HG03565 (cell line): Measurements from ENCODE around the gene FEZF2.

ENCODE experiments used
- ATAC-seq: cut with Tn5 transposase; IDR thresholded peaks from one replicate; pipeline ENCODE4 v1.9.1; 2021; ENCODE audit warnings: mild to moderate bottlenecking, moderate library complexity; ENCODE audit not compliant: unreplicated experiment

The FEZF2 gene

GRCh38 chr3:62373714-62374333 is 474 bp upstream of the FEZF2 start:
- ATAC-seq: no peak

DNA sequence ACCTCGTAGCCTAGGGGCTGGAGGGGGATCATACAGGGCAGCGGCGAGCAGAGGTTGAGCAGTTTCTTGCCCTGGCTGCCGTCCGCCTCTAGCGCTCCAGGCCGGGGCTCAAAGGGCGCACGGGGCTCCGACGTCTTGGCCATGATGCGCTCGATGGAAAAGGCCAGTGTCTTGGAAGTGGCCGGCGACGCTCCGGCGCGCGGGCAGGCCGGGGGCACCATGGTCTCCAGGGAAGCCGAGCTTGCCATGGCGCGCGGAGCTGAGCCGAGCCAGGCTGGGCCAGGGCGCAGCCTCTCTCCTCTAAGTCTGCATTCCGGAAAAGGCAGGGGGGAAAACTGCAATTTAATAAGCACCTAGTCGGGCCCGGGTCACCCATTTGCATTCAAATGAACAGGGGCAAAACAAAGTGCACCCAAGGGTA is 719 bp downstream of the FEZF2 start:
- no peak for ATAC-seq

DNA sequence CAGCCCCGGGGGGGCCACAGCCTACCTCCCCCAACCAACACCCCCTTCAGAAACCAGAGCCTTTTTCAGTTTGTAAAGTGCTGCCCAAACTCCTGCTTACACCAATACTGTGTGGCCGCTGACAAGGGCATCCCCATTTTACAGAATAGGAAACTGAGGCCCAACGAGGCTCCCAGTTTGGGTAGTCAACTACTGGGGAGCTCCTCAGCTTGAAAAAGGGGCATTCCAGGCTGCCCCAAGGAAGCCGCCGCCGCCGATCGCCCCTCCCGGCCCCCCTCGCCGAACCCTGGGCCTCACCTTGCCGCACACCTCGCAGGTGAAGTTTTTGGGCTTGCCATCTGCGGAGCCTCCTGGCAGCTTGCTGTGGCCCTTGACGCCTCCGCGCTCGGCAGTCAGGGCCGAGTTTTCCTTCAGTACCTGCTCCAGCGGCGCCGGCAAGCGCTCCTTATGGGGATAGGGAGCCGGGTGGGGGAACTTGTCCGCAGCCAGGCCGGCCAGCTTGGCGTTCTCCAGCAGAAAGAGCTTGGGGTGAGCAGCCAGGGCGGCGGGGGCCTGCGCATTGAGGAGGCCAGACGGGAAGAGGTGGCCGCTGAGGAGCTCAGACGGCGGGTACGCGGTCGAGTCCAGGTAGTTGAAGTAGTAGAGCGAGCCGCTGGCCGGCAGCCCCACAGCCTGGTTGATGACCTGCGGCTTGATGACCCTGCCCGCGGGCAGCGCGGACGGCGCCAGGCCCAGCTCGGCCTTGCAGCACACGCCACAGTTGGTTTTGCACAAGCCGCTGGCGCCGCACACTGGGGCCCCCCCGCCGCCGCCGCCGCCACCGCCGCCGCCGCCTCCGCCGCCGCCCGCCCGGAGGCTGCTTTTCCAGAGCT is 1.4 kb downstream of the FEZF2 start:
- no peak for ATAC-seq

DNA sequence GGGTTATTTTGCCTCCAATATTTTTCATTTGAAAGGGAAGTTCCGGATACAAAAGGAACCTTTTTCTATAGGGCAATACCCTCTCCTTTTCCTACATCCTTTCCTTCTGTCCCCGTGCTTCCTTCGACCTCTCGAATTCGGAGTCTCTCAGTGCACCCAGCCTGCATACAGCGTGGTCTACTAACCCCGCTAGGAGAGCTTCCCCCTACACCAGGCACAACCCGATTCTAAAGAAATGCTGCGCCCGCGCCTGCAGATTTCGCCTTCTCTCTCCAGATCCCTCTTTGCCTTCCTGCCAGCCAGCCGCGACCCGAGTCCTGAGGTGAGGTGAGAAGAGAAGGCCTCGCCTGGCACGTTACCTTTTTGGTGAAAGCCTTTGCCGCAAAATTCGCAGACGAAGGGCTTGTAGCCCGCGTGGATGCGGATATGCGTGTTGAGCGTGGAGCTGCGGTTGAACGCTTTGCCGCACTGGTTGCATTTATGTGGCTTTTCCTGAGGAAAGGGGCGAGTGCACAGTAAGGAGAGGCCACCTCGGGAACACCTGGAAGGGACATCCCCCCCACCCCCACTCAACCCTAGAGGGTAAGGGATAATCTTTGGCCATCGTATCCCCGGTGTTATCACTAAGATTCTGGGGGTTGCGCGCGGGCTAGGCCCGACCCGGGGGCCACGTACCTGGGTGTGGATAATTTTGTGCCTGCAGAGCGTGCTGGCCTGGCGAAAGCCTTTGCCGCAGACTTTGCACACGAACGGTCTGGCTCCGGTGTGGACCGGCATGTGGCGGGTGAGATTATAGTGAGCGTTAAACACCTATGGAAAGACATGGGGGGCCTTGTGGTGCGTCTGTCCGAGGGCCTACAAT is 2.3 kb downstream of the FEZF2 start:
- no peak for ATAC-seq

- ATAC-seq: no peak
These were observed 3.1 kb downstream of the FEZF2 start for GRCh38 chr3:62370112-62370857.

DNA sequence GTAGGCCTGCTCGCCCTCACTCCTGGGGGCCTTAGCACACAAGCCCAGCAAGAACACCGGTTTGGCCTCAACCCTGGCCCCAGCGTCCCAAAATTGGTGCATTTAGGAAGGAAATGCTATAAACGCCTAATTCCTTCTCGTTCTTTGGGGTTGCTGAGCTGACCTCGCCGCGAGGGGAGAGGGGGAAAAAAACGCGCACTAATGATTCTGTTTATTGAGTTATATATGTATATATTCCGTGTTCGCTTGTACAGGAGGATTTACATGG is 3.9 kb downstream of the FEZF2 start:
- no peak for ATAC-seq

- no peak for ATAC-seq
These were observed 4.5 kb downstream of the FEZF2 start for GRCh38 chr3:62368705-62369475.

DNA sequence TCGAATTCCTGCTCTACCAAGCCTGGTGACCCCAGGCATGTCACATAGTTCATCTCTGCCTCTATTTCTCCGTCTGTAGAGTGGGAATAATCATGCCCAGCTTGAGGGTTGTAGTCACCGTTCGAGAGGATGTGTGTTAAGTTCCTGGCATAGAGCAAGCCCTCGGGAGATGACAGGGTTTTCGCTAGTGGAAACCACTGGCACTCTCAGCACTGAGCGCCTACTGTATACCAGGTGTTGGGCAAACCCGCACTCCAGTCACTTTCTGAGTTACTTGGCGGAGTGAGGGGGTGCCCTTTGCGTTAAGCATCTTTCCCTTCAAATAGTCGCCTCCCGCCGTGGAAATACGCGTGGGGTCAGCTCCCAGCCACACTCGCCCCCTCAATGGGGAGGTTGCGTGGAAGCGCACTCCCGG is 5.1 kb downstream of the FEZF2 start:
- no peak for ATAC-seq

DNA sequence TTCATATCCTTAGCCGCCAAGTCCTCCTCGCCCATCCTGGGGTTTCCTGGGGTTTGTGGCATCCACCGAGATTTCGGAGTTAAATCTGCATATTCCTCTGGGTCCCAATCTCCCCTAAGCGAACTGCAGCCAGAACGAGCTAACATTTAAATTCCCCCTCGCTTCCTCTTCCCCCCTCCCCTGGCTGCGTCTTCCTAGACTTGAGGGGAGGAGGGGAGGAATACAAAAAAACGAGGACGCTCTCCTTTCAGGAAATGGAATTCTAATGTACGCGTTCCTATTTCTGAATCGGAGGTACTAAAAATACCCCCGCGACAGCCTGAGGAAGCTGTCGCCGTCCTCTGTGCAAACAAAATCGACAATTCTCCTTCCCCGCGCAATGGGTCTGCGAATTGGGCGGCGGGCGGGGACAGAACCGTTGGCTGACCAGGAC is 5.6 kb downstream of the FEZF2 start:
- ATAC-seq: no peak

DNA sequence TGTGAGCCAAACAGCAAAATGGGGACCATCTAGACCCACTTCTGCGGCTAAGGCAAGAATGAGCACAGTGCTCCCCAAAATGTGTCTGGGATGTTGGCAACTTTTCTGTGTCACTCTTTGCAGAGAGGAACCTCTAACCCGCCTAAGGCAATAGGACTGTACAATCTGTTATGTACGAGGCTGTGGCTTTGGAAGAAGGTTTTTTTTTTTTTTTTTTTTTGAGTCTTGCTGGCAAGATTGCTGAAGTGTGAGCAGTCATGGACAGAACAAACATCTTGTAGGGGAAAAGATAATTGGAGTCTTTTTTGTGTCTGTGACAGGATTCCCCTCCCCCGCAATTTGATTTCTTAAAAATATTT is 7.2 kb downstream of the FEZF2 start:
- no peak for ATAC-seq

GRCh38 chr3:62365391-62366125 is 7.8 kb downstream of the FEZF2 start:
- ATAC-seq: no peak

DNA sequence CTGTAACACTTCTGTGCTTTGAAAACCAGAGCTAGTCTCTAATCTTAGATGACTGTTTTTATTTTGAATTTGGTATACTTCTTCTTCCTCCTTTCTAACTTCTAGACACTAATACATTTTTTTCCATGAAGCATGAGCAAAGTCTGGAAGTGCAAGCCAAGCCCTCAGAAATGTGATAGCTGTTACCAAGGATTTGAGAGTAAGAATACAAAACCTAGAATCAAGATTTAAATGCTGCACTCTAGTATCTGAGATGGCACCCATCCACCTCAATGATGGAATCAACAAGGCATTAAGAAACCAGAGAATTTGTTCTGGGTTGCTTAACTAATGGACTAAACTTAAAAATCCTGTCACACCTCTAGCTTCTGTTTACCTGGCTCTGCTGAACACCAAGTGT is 9.2 kb downstream of the FEZF2 start:
- ATAC-seq: no peak

GRCh38 chr3:62363275-62363674 is 10.1 kb downstream of the FEZF2 start:
- no peak for ATAC-seq

GRCh38 chr3:62361824-62362223 is 11.5 kb downstream of the FEZF2 start:
- ATAC-seq: no peak

- peak; percentile 65 for ATAC-seq
These were observed 12.1 kb downstream of the FEZF2 start for GRCh38 chr3:62361261-62361660.

- no peak for ATAC-seq
These were observed 13.8 kb downstream of the FEZF2 start for GRCh38 chr3:62359531-62359930.

DNA sequence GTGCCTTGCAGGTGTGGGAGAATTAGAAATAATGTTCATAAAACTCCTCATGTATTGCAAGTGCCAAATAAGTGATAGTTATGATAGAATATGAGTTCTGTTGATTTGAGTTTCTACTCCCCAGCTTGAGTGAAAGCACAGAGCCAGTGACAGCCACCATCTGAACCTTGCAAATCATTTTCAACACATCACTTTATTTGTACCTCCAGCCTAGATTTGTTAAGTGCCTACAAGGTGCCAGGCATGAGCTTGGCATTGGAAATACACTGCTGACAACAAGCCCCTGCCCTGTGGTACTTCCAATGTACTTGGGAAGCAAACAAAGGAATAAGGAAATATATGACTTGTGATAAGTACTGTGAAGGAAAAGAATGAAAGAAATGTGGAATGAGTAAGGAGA is 17.0 kb downstream of the FEZF2 start:
- ATAC-seq: no peak

- no peak for ATAC-seq
These were observed 17.6 kb downstream of the FEZF2 start for GRCh38 chr3:62355703-62356102.

- no peak for ATAC-seq
These were observed 29.6 kb downstream of the FEZF2 start for GRCh38 chr3:62343755-62344154.

DNA sequence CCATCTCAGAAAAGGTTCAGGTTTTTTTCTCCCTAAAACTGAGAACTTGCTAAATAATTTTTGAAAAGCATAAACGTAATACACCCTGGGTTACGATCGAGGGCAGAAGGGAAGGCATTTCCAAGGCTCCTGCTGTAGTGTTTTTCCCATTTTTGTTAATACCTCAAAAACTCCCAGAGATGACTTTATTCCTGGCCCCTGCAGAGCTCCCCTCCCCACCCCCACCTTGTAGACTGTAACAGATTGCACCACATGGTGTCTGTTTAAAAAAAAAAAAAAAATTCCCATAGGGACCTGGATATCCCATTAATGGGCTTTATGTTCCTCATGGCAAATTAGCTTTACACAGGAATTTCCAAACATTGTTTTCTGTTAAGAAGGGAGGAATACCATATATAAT is 38.2 kb downstream of the FEZF2 start:
- ATAC-seq: no peak
